ENCODE results near the gene ICOSLG.
"Not testable (repeated sequence)": the region's sequence is repeated elsewhere in the genome, so short reads cannot be mapped to it uniquely, and the experiment has no call there.

ICOSLG gene

DNA sequence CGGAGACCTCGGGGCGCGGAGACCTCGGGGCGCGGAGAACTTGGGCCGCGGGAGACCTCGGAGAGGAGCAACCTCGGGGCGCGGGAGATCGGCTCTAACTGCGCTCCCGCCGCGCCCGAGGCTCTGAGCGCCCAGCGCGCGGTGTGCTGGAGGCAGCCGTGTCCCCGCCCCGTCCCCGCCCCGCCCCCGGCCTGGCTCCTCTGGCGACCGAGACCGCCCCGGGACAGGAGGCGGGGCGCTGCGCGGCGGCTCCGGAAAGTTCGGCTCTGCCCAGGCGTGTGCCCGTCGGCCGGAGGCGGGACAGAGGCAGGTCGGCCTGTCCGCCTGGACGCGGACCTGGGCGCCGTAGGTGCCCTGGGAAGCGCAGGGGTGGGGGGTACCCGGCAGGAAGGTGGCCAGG lies at the start of gene ICOSLG:
TSS of gene ICOSLG (minus strand) at position 102 of the 400 bp plus-strand sequence. CDS start 126 bp downstream, outside the sequence.
- DNase-seq = not testable (repeated sequence)

GRCh38 chr21:44289381-44290010 lies 48.8 kb upstream of the ICOSLG start:
- no peak for DNase-seq

DNA sequence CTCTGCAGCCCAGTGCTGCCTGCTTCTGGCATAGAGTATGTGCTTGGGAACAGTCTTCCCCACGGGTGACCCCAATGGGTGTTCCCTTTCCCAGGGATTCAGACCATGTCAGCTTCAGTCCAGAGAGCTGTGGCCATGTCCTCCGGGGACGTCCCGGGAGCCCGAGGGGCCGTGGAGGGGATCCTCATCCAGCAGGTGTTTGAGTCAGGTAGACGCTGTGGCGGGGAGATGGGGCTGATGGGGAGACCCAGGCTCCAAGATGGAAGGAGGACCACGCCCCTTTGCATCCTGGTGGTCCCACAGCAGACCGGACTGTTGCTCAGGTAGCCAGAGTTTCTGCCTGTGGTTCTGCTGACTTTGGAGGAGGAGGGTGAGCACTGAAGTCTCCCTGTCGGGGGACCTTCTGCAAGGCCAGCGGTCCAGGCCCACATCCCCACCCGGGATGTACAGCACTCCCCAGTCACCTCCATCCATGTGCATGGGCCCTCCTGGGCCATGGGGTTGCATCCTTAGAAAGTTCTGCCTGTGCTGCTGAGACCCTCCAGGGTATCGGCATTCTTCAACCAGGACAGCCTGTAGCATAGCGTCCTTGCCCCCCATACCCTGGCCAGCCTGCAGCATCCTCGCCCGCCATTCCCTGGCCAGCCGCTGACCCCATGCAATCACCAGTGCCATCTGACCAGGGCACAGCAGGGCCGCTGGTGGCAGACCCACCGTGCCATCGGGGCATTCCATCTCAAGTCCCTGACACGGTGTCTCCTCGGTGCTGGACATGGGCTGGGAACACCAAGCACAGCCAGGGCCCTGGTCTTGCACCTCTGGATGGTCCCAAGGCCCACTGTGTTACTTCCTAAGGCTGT lies 47.7 kb upstream of the ICOSLG start:
- no peak for DNase-seq

DNA sequence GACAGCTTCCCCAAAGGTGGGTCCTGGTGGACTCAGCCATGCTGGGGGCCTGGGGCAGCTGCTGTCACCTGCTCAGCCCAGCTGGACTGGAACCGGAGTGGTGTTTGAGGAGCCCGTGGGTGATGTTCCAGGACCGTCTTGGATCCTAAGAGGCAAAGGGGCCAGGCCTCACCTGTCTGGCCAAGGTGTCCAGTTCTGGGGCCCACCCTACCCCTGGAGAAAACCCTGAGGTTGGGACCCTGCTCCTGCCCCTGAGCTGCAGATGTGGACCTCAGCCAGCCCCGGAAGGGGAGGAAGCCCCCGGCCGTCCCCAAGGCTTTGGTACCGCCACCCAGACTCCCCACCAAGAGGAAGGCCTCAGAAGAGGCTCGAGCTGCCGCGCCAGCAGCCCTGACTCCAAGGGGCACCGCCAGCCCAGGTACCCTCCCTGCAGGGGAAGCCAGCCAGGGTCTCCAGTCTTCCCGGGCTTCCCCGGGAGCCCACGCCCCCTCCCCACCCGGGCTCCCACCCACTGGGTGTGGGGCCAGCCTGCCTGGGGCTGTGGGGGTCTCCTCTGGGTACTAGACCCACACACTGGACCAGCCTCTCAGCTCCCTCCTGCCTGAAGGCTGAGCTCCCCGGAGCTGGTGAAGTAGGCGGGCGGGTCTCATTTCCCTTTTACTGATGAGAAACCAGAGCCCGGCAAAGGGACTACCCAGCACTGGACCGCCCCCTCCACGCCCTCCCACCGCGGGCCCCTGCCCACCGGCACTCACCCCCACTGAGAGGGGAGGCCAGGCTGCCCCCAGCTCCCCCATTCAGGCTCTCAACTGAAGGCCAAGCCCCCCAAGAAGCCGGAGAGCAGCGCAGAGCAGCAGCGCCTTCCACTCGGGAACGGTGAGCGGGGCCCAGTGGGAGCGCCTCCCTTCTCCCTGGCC lies 46.2 kb upstream of the ICOSLG start:
- DNase-seq = no peak

DNA sequence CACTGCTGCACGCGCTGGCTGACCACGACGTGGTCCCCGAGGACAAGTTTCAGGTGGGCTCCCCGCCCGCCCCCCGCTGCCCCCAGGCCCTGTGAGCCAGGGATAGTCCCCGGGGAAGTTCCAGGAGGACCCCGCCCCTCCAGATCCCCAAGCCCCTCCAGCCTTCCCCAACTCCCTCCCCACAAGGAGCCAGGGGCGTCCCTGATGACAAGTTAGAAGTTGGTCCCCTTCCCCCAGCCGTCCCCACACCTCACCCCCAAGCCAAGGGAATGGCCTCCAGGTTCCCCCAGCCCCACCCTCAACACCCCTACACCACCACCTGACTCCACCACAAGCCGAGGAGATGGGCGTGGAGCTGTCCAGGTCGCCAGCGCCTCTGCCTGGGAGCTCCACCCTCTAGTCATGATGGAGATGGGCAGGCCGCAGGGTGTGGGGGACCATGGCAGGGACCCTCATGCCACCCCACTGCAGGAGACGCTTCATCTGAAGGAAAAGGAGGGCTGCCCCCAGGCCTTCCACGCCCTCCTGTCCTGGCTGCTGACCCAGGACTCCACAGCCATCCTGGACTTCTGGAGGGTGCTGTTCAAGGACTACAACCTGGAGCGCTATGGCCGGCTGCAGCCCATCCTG lies 45.5 kb upstream of the ICOSLG start:
- DNase-seq = no peak

- DNase-seq = no peak
Measured at GRCh38 chr21:44285138-44285992, 44.6 kb upstream of the ICOSLG start, which contains the start of gene AIRE. TSS of gene AIRE (plus strand) at chr21:44285876. CDS start at chr21:44286007, 131 bp downstream.

- DNase-seq = no peak
Measured at GRCh38 chr21:44283948-44284347, 43.2 kb upstream of the ICOSLG start.

DNA sequence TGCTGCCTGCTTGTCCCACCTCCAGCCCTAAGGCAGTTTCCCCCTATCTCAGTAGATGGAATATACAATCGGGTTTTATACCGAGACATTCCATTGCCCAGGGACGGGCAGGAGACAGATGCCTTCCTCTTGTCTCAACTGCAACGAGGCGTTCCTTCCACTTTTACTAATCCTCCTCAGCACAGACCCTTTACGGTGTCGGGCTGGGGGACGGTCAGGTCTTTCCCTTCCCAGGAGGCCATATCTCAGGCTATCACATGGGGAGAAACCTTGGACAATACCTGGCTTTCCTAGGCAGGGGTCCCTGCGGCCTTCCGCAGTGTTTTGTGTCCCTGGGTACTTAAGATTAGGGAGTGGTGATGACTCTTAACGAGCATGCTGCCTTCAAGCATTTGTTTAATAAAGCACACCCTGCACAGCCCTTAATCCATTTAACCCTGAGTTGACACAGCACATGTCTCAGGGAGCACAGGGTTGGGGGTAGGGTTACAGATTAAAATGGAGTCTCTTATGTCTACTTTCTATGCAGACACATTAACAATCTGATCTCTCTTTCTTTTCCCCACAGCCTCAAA lies 42.6 kb upstream of the ICOSLG start:
- not testable (repeated sequence) for DNase-seq

GRCh38 chr21:44282370-44282769 lies 41.6 kb upstream of the ICOSLG start:
- DNase-seq = no peak

GRCh38 chr21:44281801-44282200 lies 41.1 kb upstream of the ICOSLG start:
- DNase-seq = no peak

DNA sequence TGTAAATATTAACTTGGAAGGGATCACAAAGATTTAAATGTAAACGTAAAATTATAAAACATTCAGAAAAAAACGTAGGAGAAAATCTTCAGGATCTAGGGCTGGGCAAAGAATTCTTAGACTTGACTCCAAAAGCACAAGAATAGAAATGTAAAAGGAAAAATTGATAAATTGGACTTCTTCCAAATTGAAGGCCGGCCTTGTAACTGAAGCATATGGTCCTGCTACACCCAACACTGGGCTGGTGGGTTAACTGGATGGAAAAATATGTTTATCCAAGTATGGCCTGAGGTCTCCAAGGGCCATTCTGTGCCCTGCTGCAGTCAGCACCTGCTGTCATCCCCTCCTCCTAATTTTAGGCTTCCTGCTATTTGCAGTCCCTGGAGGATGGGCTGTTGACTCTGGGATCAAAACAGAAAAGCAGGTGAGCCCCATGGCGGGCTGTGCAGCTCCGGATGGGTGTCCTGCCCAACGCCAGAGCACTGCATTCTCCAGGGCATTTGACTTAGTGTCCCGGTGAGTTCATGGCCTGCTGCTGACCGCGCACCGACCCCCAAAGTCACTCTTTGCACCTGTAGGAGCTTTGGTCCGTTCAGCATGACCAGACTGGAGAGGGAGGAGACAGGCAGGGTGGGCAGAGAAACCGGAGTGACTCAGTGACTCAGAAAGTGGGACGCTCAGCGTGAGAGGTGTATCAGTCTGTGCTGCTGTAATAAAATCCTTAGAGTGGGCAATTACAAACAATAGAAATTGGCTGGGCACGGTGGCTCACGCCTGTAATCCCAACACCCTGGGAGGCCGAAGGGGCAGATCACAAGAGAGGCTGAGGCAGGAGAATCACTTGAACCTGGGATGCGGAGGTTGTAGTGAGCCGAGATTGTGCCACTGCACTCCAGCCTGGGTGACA lies 38.9 kb upstream of the ICOSLG start:
- DNase-seq = no peak

DNA sequence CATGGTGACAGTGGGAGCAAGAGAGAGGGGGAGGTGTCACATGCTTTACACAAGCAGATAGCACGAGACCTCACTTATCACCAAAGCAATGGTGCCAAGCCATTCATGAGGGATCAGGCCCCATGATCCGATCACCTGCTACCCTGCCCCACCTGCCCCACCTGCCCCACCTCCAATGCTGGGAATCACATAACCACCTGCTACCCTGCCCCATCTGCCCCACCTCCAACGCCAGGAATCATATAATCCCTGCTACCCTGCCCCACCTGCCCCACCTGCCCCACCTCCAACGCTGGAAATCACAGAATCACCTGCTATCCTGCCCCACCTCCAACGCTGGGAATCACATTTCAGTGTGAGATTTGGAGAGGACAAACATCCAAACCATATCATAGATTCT lies 34.3 kb upstream of the ICOSLG start:
- no peak for DNase-seq

DNA sequence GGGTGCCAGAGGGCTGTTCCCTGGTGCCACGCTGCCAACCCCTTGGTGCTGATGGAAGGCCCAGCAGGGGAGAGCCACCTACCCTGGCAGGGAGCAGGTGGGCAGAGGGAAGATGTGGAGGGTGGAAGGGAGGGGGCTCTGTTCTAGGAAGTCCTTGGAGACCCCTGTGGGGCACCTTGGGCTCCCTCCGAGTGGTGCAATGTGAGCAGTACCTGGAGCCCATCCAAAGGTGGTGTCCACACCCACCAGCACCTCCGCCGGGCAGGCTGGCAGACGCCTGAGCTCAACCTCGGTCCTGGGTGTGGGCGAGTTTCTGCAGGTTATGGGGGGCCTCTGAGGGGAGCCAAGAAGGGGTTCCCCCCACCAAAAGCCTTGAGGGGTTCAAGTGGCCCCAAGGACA lies 32.3 kb upstream of the ICOSLG start:
- DNase-seq = no peak

- DNase-seq = no peak
Measured at GRCh38 chr21:44272284-44272858, 31.6 kb upstream of the ICOSLG start.

- DNase-seq = no peak
Measured at GRCh38 chr21:44271558-44272283, 31.0 kb upstream of the ICOSLG start.

GRCh38 chr21:44269090-44269489 lies 28.3 kb upstream of the ICOSLG start:
- no peak for DNase-seq

GRCh38 chr21:44267655-44268142 lies 27.0 kb upstream of the ICOSLG start:
- peak; percentile 27 to 36 for DNase-seq

GRCh38 chr21:44265734-44266270 lies 25.1 kb upstream of the ICOSLG start:
- DNase-seq = no peak

DNA sequence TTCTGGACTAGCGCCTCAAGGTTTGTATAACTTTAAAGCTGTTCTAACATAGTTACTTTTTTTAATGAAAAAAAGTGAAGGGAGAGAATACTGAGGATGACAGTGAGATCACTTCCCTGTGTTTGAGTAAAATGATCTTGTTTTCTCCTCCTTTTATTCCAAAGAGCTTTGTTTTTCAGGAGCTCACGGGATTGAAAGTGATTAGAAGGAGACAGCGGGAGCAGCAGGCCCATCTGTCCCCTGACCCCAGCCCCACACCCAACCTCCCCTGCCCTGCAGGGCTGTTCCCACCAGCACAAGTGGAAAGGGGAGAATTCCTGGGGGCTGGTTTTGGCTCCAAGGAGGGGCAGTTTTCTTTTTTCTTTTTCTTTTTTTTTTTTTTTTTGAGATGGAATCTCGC lies 23.0 kb upstream of the ICOSLG start:
- DNase-seq = no peak
